ENCODE measurements around the gene SARNP. TPM values are rescaled to one million over a fixed set of nuclear protein-coding genes. Genes with fewer than 3 reads are reported as not detected.

The SARNP gene
- polyA plus RNA-seq, 1 experiment: 178 TPM

- ChIA-PET CTCF (no interaction called here), POLR2A (no interaction called here)
- no peaks in the 10 kb centered on the region; the same call in 1 of the 2 replicates for H3K9me3 ChIP-seq (ENCODE audit: control insufficient read depth, insufficient read depth, low read length)
- H3K27ac ChIP-seq (ENCODE audit: low read depth, low read length): no peak within 1 kb of the TSS
- DNase-seq (ENCODE audit: low read depth, low spot score): no peak
- peak within 1 kb of the TSS; percentile 65 for H3K4me3 ChIP-seq (ENCODE audit: low read depth, low read length)
- peaks cover 7% of the 10 kb centered on the region for H3K27me3 ChIP-seq (ENCODE audit: control insufficient read depth, insufficient read depth, low read length)
- no peak for TF ChIP-seq CTCF (IDR thresholded peaks at IDR 0.05; ENCODE audit: low read depth, low read length)
Measured at GRCh38 chr12:55707841-55708694, 109.5 kb downstream of the SARNP start, which contains the start of gene ITGA7. ITGA7 (minus strand) TSS chr12:55707904; CDS start chr12:55707682, 222 bp downstream.

Small RNA genes within 50 kb of the gene (small RNA-seq; reads per million reads assigned to genes)
- gene AC009779.1 (ENCODE audit: insufficient read length, low read depth): not detected
- gene RF00017 (ENCODE audit: insufficient read length, low read depth): not detected

Other genes with a start within 250 kb of the SARNP start
- gene OR2AP1, start 245.3 kb downstream of the SARNP start, polyA plus RNA-seq (2011; rRNA removed): not detected in 2 replicates
- not detected in 2 replicates for gene OR10P1, start 180.8 kb downstream of the SARNP start, polyA plus RNA-seq (2011; rRNA removed)
- gene ITGA7, start 109.8 kb downstream of the SARNP start, polyA plus RNA-seq (2011; rRNA removed): 9.1 and 12.2 TPM in 2 replicates
- 132 and 155 TPM in 2 replicates for gene BLOC1S1, start 101.7 kb downstream of the SARNP start, polyA plus RNA-seq (2011; rRNA removed)
- 4.9 and 5.2 TPM in 2 replicates for gene RDH5, start 97.3 kb downstream of the SARNP start, polyA plus RNA-seq (2011; rRNA removed)
- gene CD63, start 88.7 kb downstream of the SARNP start, polyA plus RNA-seq (2011; rRNA removed): 1,757 and 1,955 TPM in 2 replicates
- gene GDF11, start 74.6 kb downstream of the SARNP start, polyA plus RNA-seq (2011; rRNA removed): 4.2 and 6.7 TPM in 2 replicates
- 40.9 and 49.3 TPM in 2 replicates for gene ORMDL2, start 317 bp upstream of the SARNP start, polyA plus RNA-seq (2011; rRNA removed)
- gene DNAJC14, start 11.9 kb upstream of the SARNP start, polyA plus RNA-seq (2011; rRNA removed): 10.9 and 15.0 TPM in 2 replicates
- 43.8 and 46.3 TPM in 2 replicates for gene MMP19, start 25.2 kb upstream of the SARNP start, polyA plus RNA-seq (2011; rRNA removed)
- gene PYM1, start 110.2 kb upstream of the SARNP start, polyA plus RNA-seq (2011; rRNA removed): 34.9 and 35.3 TPM in 2 replicates
- gene DGKA, start 113.4 kb upstream of the SARNP start, polyA plus RNA-seq (2011; rRNA removed): 53.6 and 59.7 TPM in 2 replicates
- gene PMEL, start 148.3 kb upstream of the SARNP start, polyA plus RNA-seq (2011; rRNA removed): 1.6 and 2.2 TPM in 2 replicates
- gene CDK2, start 149.1 kb upstream of the SARNP start, polyA plus RNA-seq (2011; rRNA removed): 30.6 and 38.8 TPM in 2 replicates
- gene RAB5B, start 156.4 kb upstream of the SARNP start, polyA plus RNA-seq (2011; rRNA removed): 136 and 157 TPM in 2 replicates
- gene SUOX, start 179.6 kb upstream of the SARNP start, polyA plus RNA-seq (2011; rRNA removed): 21.0 and 22.8 TPM in 2 replicates
- gene IKZF4, start 203.3 kb upstream of the SARNP start, polyA plus RNA-seq (2011; rRNA removed): 3.9 and 4.7 TPM in 2 replicates
- 348 and 382 TPM in 2 replicates for gene RPS26, start 224.2 kb upstream of the SARNP start, polyA plus RNA-seq (2011; rRNA removed)

Data from AG04450 (cell line).